Measurements from ENCODE around the gene GBA3.

Gene GBA3

DNA sequence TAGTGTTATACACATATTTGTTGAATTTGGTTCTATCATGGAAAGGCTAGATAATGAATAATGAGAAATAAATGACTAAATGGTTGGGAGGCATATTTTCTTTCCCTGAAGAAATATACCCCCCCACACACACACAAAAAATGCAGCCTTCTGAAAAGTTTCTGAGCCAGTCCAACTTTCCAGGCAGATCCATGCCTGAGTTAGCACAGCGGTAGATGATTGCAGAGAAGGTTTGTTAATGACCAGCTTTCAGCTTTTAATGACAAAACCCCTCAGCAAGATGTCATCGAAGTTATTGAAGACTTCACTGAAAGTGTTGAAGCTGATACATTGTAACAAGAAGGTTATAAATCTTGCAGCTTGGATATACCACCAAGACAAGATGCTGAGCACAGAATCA lies 61.4 kb downstream of the GBA3 start:
- no peak overlapping the region for H3K4me3 ChIP-seq (ENCODE audit: low read depth, low read length)
- TF ChIP-seq, protein P1, sequence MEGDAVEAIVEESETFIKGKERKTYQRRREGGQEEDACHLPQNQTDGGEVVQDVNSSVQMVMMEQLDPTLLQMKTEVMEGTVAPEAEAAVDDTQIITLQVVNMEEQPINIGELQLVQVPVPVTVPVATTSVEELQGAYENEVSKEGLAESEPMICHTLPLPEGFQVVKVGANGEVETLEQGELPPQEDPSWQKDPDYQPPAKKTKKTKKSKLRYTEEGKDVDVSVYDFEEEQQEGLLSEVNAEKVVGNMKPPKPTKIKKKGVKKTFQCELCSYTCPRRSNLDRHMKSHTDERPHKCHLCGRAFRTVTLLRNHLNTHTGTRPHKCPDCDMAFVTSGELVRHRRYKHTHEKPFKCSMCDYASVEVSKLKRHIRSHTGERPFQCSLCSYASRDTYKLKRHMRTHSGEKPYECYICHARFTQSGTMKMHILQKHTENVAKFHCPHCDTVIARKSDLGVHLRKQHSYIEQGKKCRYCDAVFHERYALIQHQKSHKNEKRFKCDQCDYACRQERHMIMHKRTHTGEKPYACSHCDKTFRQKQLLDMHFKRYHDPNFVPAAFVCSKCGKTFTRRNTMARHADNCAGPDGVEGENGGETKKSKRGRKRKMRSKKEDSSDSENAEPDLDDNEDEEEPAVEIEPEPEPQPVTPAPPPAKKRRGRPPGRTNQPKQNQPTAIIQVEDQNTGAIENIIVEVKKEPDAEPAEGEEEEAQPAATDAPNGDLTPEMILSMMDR (IDR thresholded peaks at IDR 0.05; ENCODE audit: low read depth, low read length, missing control alignments) = no peak
- DNase-seq (ENCODE audit: low read depth) = no peak

DNA sequence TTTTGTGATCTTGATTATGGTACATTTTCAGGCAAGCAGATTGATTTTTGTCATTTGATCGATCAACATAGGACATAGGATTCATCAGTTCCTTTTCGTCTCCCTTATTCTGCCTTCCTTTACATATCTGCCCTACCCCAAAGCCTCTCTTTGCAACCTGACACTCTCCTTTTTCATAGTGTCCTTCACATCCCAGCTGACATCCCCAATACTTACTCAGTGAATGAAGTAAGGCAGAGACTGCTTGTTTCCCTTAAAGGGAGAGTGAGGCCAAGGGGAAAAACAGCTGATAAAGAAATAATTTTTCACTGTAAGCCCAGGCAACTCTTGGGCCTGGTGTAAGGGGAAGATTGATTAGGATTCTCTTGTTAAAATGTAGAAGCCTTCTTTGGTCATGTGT lies 69.8 kb downstream of the GBA3 start:
- no peak for DNase-seq (ENCODE audit: low read depth)

DNA sequence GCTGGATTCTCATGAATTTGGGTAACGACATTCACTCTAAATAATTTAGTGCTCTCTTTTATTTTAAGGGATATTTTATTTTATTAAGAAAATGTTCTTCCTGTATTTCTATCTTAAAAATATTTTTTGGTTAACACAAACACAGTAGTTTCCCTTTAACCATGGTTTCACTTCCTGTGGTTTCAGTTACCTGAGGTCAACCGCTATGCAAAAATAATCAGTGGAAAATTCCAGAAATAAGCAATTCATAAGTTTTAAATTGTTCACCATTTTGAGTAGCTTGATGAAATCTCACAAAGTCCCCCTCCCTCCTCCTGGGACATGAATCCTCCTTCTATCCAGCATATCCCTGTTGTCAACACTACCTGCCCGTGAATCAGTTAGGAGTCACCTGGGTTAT lies 71.4 kb downstream of the GBA3 start:
- TF ChIP-seq, protein P1 (IDR thresholded peaks at IDR 0.05; ENCODE audit: low read depth, low read length, missing control alignments) = no peak
- H3K4me3 ChIP-seq (ENCODE audit: low read depth, low read length) = no peak overlapping the region
- DNase-seq (ENCODE audit: low read depth) = no peak

More for the DNA sequence above, 69.8 kb downstream of the GBA3 start:
- TF ChIP-seq, protein P1 (IDR thresholded peaks at IDR 0.05; ENCODE audit: low read depth, low read length, missing control alignments) = no peak
- no peak overlapping the region for H3K4me3 ChIP-seq (ENCODE audit: low read depth, low read length)

DNA sequence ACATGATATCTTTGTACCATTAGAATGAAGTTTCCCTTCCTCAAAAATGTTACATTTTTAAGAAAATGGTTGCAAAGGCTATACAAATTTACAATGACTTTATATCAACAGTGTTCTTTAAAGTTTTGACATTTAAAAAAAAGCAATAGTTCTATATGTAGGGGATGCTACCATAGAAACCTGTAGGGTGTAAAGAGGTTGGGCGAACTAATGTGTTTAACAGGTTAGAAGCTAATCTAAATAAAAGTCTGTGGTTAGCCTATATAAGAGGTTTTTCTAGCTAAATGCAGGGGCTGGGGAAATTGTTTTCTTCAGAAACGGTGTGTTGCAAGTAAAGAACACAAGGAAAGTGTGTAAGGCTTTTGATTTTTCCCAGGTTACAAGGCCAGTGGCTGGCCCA lies 73.3 kb downstream of the GBA3 start:
- no peak overlapping the region for H3K4me3 ChIP-seq (ENCODE audit: low read depth, low read length)
- DNase-seq (ENCODE audit: low read depth) = no peak
- TF ChIP-seq, protein P1 (IDR thresholded peaks at IDR 0.05; ENCODE audit: low read depth, low read length, missing control alignments) = no peak

DNA sequence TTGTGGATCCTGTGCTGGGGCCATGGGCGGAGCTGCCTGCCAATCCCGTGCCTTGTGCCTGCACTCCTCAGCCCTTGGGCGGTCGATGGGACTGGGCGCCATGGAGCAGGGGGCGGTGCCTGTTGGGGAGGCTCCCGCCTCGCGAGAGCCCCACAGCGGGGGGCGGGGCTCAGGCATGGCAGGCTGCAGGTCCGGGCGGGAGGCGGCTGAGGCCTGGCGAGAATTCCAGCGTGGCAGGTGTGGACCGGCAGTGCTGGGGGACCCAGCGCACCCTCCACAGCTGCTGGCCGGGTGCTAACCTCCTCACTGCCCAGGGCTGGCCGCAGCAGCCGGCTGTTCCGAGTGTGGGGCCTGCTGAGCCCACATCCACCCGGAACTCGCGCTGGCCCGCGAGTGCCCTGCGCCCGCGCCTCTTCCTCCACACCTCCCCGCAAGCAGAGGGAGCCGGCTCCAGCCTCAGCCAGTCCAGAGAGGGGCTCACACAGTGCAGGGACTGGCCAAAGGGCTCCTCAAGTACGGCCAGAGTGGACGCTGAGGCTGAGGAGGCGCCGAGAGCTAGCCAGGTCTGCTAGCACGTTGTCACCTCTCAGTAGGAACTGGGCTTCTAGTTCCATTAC lies 85.9 kb downstream of the GBA3 start:
- no peak overlapping the region for H3K4me3 ChIP-seq (ENCODE audit: low read depth, low read length)
- TF ChIP-seq, protein P1 (IDR thresholded peaks at IDR 0.05; ENCODE audit: low read depth, low read length, missing control alignments) = no peak
- no peak for DNase-seq (ENCODE audit: low read depth)

DNA sequence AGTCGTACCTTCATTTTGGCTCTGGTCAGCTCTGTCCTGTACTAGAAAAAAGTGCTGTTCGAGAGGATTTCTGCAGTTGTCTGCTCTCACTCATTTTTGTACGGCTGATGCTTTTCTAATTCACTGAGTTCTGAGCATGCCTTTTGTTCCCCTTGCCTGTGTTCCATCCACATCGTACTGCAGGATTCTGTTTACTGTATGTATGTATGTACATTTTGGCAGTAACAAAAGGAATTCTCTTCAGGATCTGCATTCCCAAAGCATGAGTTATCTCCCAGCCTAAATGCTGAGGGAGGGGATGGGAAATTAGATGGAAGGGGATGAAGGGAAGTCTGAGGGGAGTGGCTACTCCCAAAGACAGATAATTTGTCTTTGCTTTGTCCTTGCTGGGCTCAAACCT lies 87.6 kb downstream of the GBA3 start:
- TF ChIP-seq, protein P1 (IDR thresholded peaks at IDR 0.05; ENCODE audit: low read depth, low read length, missing control alignments) = no peak
- DNase-seq (ENCODE audit: low read depth) = no peak
- H3K4me3 ChIP-seq (ENCODE audit: low read depth, low read length) = no peak overlapping the region

DNA sequence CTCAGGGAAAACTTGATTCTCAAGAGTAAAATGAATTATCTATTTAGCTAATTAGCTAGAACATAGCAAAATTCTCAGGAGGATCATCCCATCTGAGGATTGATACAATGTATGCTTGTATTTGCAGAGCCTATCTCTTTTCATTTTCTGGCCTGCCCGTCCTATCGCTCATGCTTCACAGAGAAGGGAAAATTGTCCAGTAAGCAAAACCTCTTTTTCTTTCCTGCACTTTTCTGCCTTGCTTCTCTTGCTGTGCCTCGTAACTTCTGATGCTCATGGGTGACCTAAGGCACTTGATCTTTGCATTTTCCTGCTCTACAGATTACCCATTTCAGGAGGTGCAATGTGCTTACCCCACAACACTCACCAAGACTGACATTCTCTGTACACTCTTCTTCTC lies 88.1 kb downstream of the GBA3 start:
- no peak for DNase-seq (ENCODE audit: low read depth)
- H3K4me3 ChIP-seq (ENCODE audit: low read depth, low read length) = no peak overlapping the region
- TF ChIP-seq, protein P1 (IDR thresholded peaks at IDR 0.05; ENCODE audit: low read depth, low read length, missing control alignments) = no peak

Measured in GM12864 (cell line).